Small intestine (tissue), 7 donors: Measurements from ENCODE around the gene SLC30A3. TPM values are rescaled to one million over a fixed set of nuclear protein-coding genes. Genes with fewer than 3 reads are reported as not detected.
"Not testable (repeated sequence)": the region's sequence is repeated elsewhere in the genome, so short reads cannot be mapped to it uniquely, and the experiment has no call there.

Experiments
- DNase-seq, 2 donors: peaks; one replicate each; pipeline versions ENCODE4 v3.0.0 to v3.0.0-alpha.2; 2013
- FAIRE-seq: peaks from 2 replicates; lab custom pipeline; 2012; peaks lifted over from hg19 to GRCh38; lab: Jason Lieb, UNC
- H3K27ac ChIP-seq, 3 donors: one replicate each; pipeline ENCODE4 v1.5.1; 2013; ENCODE audit warnings: low read length in 2 of 3, mild to moderate bottlenecking in 2 of 3, control low read depth in 1 of 3, inconsistent platforms in 1 of 3, low read depth in 1 of 3, moderate library complexity in 1 of 3
- H3K27me3 ChIP-seq, 3 donors: one replicate each; pipeline ENCODE4 v1.6.1; 2013; ENCODE audit warnings: low read length in 3 of 3, inconsistent platforms in 1 of 3; ENCODE audit not compliant: control insufficient read depth in 3 of 3, insufficient read depth in 3 of 3
- H3K36me3 ChIP-seq, 3 donors: one replicate each; pipeline ENCODE4 v1.6.1; 2013; ENCODE audit warnings: low read length in 3 of 3, inconsistent platforms in 1 of 3, low read depth in 1 of 3, mild to moderate bottlenecking in 1 of 3, moderate library complexity in 1 of 3; ENCODE audit not compliant: control insufficient read depth in 3 of 3, insufficient read depth in 2 of 3
- H3K4me1 ChIP-seq, 3 donors: one replicate each; pipeline ENCODE4 v1.6.1; 2013; ENCODE audit warnings: low read length in 2 of 3, inconsistent platforms in 1 of 3, low read depth in 1 of 3, mild to moderate bottlenecking in 1 of 3, moderate library complexity in 1 of 3; ENCODE audit not compliant: control insufficient read depth in 3 of 3, insufficient read depth in 2 of 3
- H3K4me3 ChIP-seq, 3 donors: one replicate each; pipeline ENCODE4 v1.5.1; 2013; ENCODE audit warnings: low read length in 3 of 3, control low read depth in 1 of 3, inconsistent platforms in 1 of 3, low read depth in 1 of 3, mild to moderate bottlenecking in 1 of 3, moderate library complexity in 1 of 3
- H3K9me3 ChIP-seq, 2 donors: one replicate each; pipeline ENCODE4 v1.6.1; 2013; ENCODE audit warnings: low read depth in 1 of 2, low read length in 1 of 2; ENCODE audit not compliant: control insufficient read depth in 2 of 2, insufficient read depth in 1 of 2
- WGBS, 3 donors: extraction: QIAGEN DNeasy Blood & Tissue Kit; methylation state at CpG; one replicate each; pipeline ENCODE4 v1.1.7; 2013; 5-methylcytosine and 5-hydroxymethylcytosine counted together
- polyA plus RNA-seq, 4 donors: library from polyadenylated mRNA; stranded (reverse) in 3 of 4; unstranded in 1 of 4; fragments of 200-250 nt in 3 of 4; fragments of 120-200 nt in 1 of 4; gene quantifications; one replicate each; pipeline versions ENCODE4 v1.2.1 to v1.2.3, GENCODE V29; 2013
- donor health status: healthy with polysubstance abuse.
- donor health status: control.
- donor health status: control.
- donor health status: Bipolar disorder and iron deficiency.
- donor health status: healthy.

Gene SLC30A3
- polyA plus RNA-seq, 4 donors: 0.04 to 0.06 TPM; not detected in 2

- H3K4me3 ChIP-seq: peak overlapping the region in 1 of 3 donors; percentile 21
- no peak for FAIRE-seq
- H3K27me3 ChIP-seq: peaks cover 6 to 40% (median 14%) of the 10 kb centered on the region in 3 donors
- peaks cover 0 to 16% (median 2%) of the 10 kb centered on the region in 3 donors for H3K36me3 ChIP-seq
- H3K4me1 ChIP-seq: peaks cover 0 to 13% (median 2%) of the 10 kb centered on the region in 3 donors
- no peak overlapping the region for H3K27ac ChIP-seq
- DNase-seq: no peak
- 9 to 26% (median 12%) methylated on average over 17 to 26 of the region's 26 CpGs for WGBS, 3 donors
- no peaks in the 10 kb centered on the region for H3K9me3 ChIP-seq
These were observed 43.3 kb upstream of the SLC30A3 start for GRCh38 chr2:27306136-27306535.

- no peak for FAIRE-seq
These were observed 42.7 kb upstream of the SLC30A3 start for GRCh38 chr2:27305516-27305915.

GRCh38 chr2:27304488-27305240 lies 41.8 kb upstream of the SLC30A3 start:
- H3K27ac ChIP-seq: no peak overlapping the region
- peaks cover 0 to 13% (median 2%) of the 10 kb centered on the region in 3 donors for H3K4me1 ChIP-seq
- DNase-seq (no peak), FAIRE-seq (no peak)
- H3K9me3 ChIP-seq: no peaks in the 10 kb centered on the region
- no peak overlapping the region for H3K4me3 ChIP-seq
- H3K27me3 ChIP-seq: peaks cover 6 to 40% (median 14%) of the 10 kb centered on the region in 3 donors
- H3K36me3 ChIP-seq: peaks cover 0 to 11% (median 0%) of the 10 kb centered on the region in 3 donors
- 87 to 89% (median 87%) methylated on average over 13 of the region's 13 CpGs for WGBS, 3 donors

More at GRCh38 chr2:27305516-27305915, 42.7 kb upstream of the SLC30A3 start:
- H3K4me1 ChIP-seq: peaks cover 0 to 13% (median 2%) of the 10 kb centered on the region in 3 donors
- DNase-seq: no peak
- no peak overlapping the region for H3K4me3 ChIP-seq
- WGBS, 3 donors: 87 to 91% (median 90%) methylated on average over 16 of the region's 16 CpGs
- no peak overlapping the region for H3K27ac ChIP-seq
- no peaks in the 10 kb centered on the region for H3K9me3 ChIP-seq
- H3K36me3 ChIP-seq: peaks cover 0 to 14% (median 2%) of the 10 kb centered on the region in 3 donors
- H3K27me3 ChIP-seq: peaks cover 6 to 40% (median 14%) of the 10 kb centered on the region in 3 donors

GRCh38 chr2:27303093-27304025 lies 40.5 kb upstream of the SLC30A3 start:
- peak overlapping the region in 1 of 3 donors; percentile 20 for H3K4me3 ChIP-seq

GRCh38 chr2:27300606-27301005 lies 37.8 kb upstream of the SLC30A3 start:
- not testable (repeated sequence) for H3K36me3 ChIP-seq, H3K27ac ChIP-seq, H3K9me3 ChIP-seq, H3K4me1 ChIP-seq, H3K4me3 ChIP-seq, FAIRE-seq, DNase-seq
- WGBS, 3 donors: 83 to 90% (median 84%) methylated on average over 4 of the region's 4 CpGs
- peaks cover 0 to 25% (median 0%) of the 10 kb centered on the region in 3 donors for H3K27me3 ChIP-seq

More at GRCh38 chr2:27303093-27304025, 40.5 kb upstream of the SLC30A3 start:
- FAIRE-seq (peak; percentile 5), DNase-seq (peak; percentile 66 to 82)
- Histone ChIP-seq H3K9me3 (no peaks in the 10 kb centered on the region), H3K4me1 (peaks cover 0 to 13% (median 2%) of the 10 kb centered on the region in 3 donors), H3K27me3 (peaks cover 6 to 42% (median 14%) of the 10 kb centered on the region in 3 donors), H3K36me3 (peaks cover 0 to 3% (median 0%) of the 10 kb centered on the region in 3 donors), H3K27ac (no peak overlapping the region)
- 13 to 24% (median 18%) methylated on average over 25 of the region's 25 CpGs for WGBS, 3 donors

- H3K27me3 ChIP-seq: peaks cover 0 to 15% (median 0%) of the 10 kb centered on the region in 3 donors
- 80 to 83% (median 82%) methylated on average over 18 of the region's 18 CpGs for WGBS, 3 donors
- DNase-seq (no peak), FAIRE-seq (no peak)
- H3K4me3 ChIP-seq: no peak overlapping the region
- no peak overlapping the region for H3K27ac ChIP-seq
- H3K9me3 ChIP-seq: no peaks in the 10 kb centered on the region
- peaks cover 0 to 4% (median 0%) of the 10 kb centered on the region in 3 donors for H3K4me1 ChIP-seq
- H3K36me3 ChIP-seq: no peaks in the 10 kb centered on the region
These were observed 35.7 kb upstream of the SLC30A3 start for GRCh38 chr2:27298391-27299080.

- Histone ChIP-seq H3K27ac (no peak overlapping the region), H3K27me3 (peaks cover 0 to 18% (median 0%) of the 10 kb centered on the region in 3 donors), H3K36me3 (no peaks in the 10 kb centered on the region), H3K9me3 (no peaks in the 10 kb centered on the region), H3K4me1 (no peaks in the 10 kb centered on the region), H3K4me3 (no peak overlapping the region)
- WGBS, 3 donors: 76 to 84% (median 78%) methylated on average over 3 of the region's 3 CpGs
- FAIRE-seq (no peak), DNase-seq (no peak)
These were observed 34.3 kb upstream of the SLC30A3 start for GRCh38 chr2:27297195-27297594.
